HepG2 (cell line): Measurements from ENCODE around the gene PHIP. TPM values are rescaled to one million over a fixed set of nuclear protein-coding genes. Genes with fewer than 3 reads are reported as not detected.

Experiments used
- AKAP8 ChIP-seq: sonication (generic); formaldehyde crosslinking; IDR thresholded peaks from 2 replicates; pipeline ENCODE4 v1.5.1; 2020; ENCODE audit warnings: mild to moderate bottlenecking, missing genetic modification reagents
- HOMEZ ChIP-seq: IDR thresholded peaks from 2 replicates; pipeline ENCODE4 v1.6.1; 2016; ENCODE audit warnings: low read depth
- JUN ChIP-seq: sonication (generic); formaldehyde crosslinking; IDR thresholded peaks from 2 replicates; pipeline ENCODE4 v1.4.0; 2020; ENCODE audit warnings: mild to moderate bottlenecking, missing genetic modification reagents
- NCOR1 ChIP-seq: fragments of 200-600 bp; sonication (generic); IDR thresholded peaks from 2 replicates; pipeline ENCODE4 v1.7.0; 2017; ENCODE audit warnings: antibody characterized with exemption, low read length, borderline replicate concordance
- NR0B2 ChIP-seq: sonication (generic); formaldehyde crosslinking; IDR thresholded peaks from 2 replicates; pipeline ENCODE4 v1.4.0; 2020; ENCODE audit warnings: mild to moderate bottlenecking, missing genetic modification reagents
- PHF21A ChIP-seq: sonication (generic); formaldehyde crosslinking; IDR thresholded peaks from 2 replicates; pipeline ENCODE4 v1.5.0; 2020; ENCODE audit warnings: mild to moderate bottlenecking, missing genetic modification reagents
- SKIL ChIP-seq: sonication (generic); formaldehyde crosslinking; IDR thresholded peaks from 2 replicates; pipeline ENCODE4 v1.8.0; 2022; ENCODE audit warnings: missing genetic modification reagents, mild to moderate bottlenecking, moderate library complexity, borderline replicate concordance
- SOX5 ChIP-seq: IDR thresholded peaks from 2 replicates; pipeline ENCODE4 v1.6.1; 2016; ENCODE audit warnings: borderline replicate concordance
- TCF7 ChIP-seq: sonication (generic); IDR thresholded peaks from 2 replicates; pipeline ENCODE4 v1.6.1; 2016; ENCODE audit warnings: antibody characterized with exemption, low read depth
- TEAD2 ChIP-seq: sonication (generic); formaldehyde crosslinking; IDR thresholded peaks from 2 replicates; pipeline ENCODE4 v1.9.0; 2021; ENCODE audit warnings: missing genetic modification reagents
- THYN1 ChIP-seq: sonication (generic); formaldehyde crosslinking; IDR thresholded peaks from 2 replicates; pipeline ENCODE4 v1.8.1; 2023; ENCODE audit warnings: low read depth, mild to moderate bottlenecking, moderate library complexity, missing genetic modification reagents, borderline replicate concordance
- TOE1 ChIP-seq: sonication (generic); formaldehyde crosslinking; IDR thresholded peaks from 2 replicates; pipeline ENCODE4 v1.4.0; 2020; ENCODE audit warnings: mild to moderate bottlenecking, missing genetic modification reagents
- ZBTB43 ChIP-seq: sonication (generic); formaldehyde crosslinking; conservative IDR thresholded peaks from 2 replicates; pipeline ENCODE4 v1.4.0; 2020; ENCODE audit warnings: missing genetic modification reagents
- ZBTB46 ChIP-seq: sonication (generic); formaldehyde crosslinking; IDR thresholded peaks from 2 replicates; pipeline ENCODE4 v1.4.0; 2020; ENCODE audit warnings: mild to moderate bottlenecking, missing genetic modification reagents, borderline replicate concordance
- ZFP36L2 ChIP-seq: sonication (generic); formaldehyde crosslinking; IDR thresholded peaks from 2 replicates; pipeline ENCODE4 v1.4.0; 2020; ENCODE audit warnings: missing genetic modification reagents
- ZHX1 ChIP-seq: sonication (generic); formaldehyde crosslinking; IDR thresholded peaks from 2 replicates; pipeline ENCODE4 v1.8.1; 2022; ENCODE audit warnings: low read depth, mild to moderate bottlenecking, missing genetic modification reagents
- ZNF343 ChIP-seq: sonication (generic); formaldehyde crosslinking; IDR thresholded peaks from 2 replicates; pipeline ENCODE4 v1.4.0; 2020; ENCODE audit warnings: mild to moderate bottlenecking, missing genetic modification reagents
- ZSCAN9 ChIP-seq: IDR thresholded peaks from 2 replicates; pipeline ENCODE4 v1.6.1; 2016; ENCODE audit warnings: borderline replicate concordance
- polyA plus RNA-seq, 8 experiments: library from polyadenylated mRNA; depleted of rRNA in 3 of 8; stranded (reverse) in 7 of 8; unstranded in 1 of 8; fragments of >200 nt; fragmentation: Illumina TruSeq in 4 of 8; extraction: Trizol in 4 of 8; gene quantifications; 2 replicates each; pipeline versions ENCODE4 v1.2.1 to v1.2.3, GENCODE V29; 2011 to 2016; ENCODE audit warnings: low read depth in 4 of 8, missing spikeins in 1 of 8, mixed read lengths in 1 of 8; ENCODE audit not compliant: insufficient read depth in 1 of 8
- total RNA-seq, 5 experiments: library from RNA; depleted of rRNA; stranded (reverse); fragments of >200 nt; fragmentation: Illumina TruSeq; extraction: Trizol; gene quantifications; 2 replicates each; pipeline ENCODE4 v1.2.3, GENCODE V29; 2016; ENCODE audit warnings: low read depth in 1 of 5

The PHIP gene
- total and polyA plus RNA-seq, 2 of the 13 experiments (the other 11 are each of a cell fraction or from before 2014, with no cell fraction given): 6.5 to 23.5 TPM

- no peak for TF ChIP-seq ZBTB46 (CRISPR knock-in tag)
- TF ChIP-seq ZHX1 (CRISPR knock-in tag): peak; percentile 45; the same call in 1 of the 2 replicates
- no peak for TF ChIP-seq ZBTB43 (CRISPR knock-in tag)
- TF ChIP-seq ZFP36L2 (CRISPR knock-in tag): no peak
- no peak for TF ChIP-seq TOE1 (CRISPR knock-in tag)
- TF ChIP-seq HOMEZ: no peak
- peak; percentile 91 for TF ChIP-seq PHF21A (CRISPR knock-in tag)
- no peak for TF ChIP-seq TEAD2 (CRISPR knock-in tag)
- no peak for TF ChIP-seq AKAP8 (CRISPR knock-in tag)
- TF ChIP-seq JUN (CRISPR knock-in tag): no peak
- peak; percentile 30; the same call in 1 of the 2 replicates for TF ChIP-seq SOX5 (CRISPR knock-in tag)
- TF ChIP-seq NCOR1: peak; percentile 44; the same call in 1 of the 2 replicates
- peak; percentile 72 for TF ChIP-seq NR0B2 (CRISPR knock-in tag)
- TF ChIP-seq SKIL (CRISPR knock-in tag): peak; percentile 39; the same call in 1 of the 2 replicates
- TF ChIP-seq ZSCAN9: peak; percentile 72; the same call in 1 of the 2 replicates
- peak; percentile 84; the same call in 1 of the 2 replicates for TF ChIP-seq ZNF343
- no peak for TF ChIP-seq THYN1 (CRISPR knock-in tag)
- 0 out of 2 replicates have a peak, but pooled peaks have one; percentile 18 for TF ChIP-seq TCF7
These were observed at the start of gene PHIP (continued) for GRCh38 chr6:79078075-79078969.
